Effector CD8-positive, alpha-beta T cell (primary cell): ENCODE results near the gene CADM2.
A peak's percentile ranks its signal among the peaks of the same experiment; 100 is the strongest.

Experiments
- DNase-seq: peaks from one replicate; lab custom pipeline; 2025; lab: John Stamatoyannopoulos, UW

CADM2 gene

DNA sequence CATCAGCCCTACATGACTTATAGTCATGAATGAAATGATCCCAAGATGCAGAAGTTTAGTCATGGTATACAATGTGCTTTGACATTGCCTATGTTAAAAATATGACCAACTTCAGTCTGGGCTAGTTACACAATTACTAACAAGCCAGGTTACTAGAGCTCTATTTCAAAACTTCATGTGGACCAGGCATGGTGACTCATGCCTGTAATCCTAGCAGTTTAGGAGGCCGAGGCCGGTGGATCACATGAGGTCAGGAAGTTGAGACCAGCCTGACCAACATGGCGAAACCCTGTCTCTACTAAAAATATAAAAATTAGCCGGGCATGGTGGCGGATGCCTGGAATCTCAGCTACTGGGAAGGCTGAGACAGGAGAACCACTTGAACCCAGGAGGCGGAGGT, 613.0 kb downstream of the CADM2 start:
- no peak for DNase-seq

DNA sequence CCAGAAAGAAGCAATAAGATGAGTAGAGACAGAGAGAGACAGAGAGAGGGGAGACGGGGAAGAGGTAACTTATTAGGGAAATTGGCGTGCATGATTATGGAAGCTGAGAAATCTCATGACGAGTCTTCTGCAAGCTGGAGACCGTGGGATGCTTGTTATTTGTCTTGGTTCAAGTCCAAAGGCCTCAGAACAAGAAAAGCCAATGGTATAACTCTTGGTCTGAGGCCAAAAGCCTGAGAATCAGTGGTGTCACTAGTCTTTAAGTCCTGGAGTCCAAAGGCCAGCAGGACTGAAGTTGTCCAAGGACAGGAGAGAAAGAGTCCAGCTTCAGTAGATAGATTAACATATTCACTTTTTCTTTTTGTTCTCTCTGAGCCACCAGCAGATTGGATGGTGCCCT, 613.6 kb downstream of the CADM2 start:
- no peak for DNase-seq

DNA sequence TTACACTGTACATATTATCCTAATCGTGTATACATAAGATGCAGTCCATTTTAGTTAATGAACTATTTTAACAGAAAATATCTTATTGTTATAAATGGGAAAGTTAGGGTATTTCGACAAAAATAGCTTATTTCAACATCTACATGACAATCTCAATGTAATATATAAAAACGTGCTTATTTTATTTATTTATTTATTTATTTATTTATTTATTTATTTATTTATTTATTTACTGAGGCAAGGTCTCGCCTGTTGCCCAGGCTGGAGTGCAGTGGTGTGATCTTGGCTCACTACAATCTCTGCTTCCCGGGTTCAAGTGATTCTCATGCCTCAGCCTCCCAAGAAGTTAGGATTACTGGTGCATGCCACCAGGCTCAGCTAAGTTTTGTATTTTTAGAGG, 614.2 kb downstream of the CADM2 start:
- DNase-seq, result no peak

DNA sequence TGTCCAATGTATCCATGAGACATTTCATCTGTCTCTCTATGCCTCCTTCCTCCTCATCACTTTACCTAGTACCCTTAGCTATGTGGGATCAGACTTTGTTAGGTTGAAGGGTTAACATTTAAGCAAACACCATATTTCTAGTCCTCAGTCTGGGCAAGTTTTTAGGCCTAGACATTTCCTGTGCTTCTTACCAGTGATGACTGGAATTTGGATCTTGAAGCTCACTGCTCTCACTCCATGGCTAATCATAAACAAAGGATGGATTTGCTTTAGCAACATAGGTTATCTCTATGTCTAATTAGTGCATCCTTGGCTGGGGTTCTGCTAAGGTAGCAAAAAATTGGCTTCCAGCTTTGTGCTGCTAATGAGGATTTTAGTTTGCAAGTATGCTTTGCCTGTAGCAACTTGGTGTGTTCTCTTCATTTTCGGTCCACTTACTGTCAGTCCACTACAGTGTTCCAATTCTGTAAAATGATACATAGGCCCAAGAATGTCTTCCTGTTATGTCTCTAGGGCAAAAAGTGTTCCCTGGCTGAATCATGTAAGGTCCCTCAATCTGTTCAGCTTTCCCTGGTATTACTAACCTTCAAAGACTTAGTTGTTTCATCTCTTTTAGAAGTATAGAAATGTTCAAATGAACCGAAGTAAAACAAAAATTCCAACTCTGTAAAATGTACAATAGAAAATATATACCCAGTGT, 615.4 kb downstream of the CADM2 start:
- no peak for DNase-seq

DNA sequence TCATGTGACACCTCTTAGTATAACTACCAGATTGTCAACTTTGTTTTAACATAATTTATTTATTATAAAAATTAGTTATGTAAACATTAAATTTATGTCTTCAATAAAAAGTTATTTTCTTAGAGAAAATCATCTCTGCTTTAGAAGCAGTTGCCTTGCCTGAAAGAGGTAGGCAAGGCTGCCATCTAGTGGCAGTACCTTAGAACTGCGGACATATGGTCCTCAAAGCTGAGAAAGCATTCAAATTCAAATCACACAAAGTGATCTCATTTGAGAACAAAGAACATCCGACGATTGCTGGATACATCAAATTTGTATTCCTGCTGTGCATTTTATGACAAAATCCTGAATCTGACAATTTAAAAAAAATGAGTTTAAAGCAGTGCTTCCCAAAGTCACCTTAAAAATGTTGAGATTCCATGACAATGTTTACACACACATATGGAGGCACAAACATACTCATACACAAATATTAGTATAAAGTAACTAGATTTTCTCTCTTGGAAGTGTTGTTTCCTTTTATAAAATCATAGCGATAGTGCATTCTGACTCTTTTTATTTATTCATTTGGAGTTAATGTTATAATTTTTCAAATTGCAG, 617.4 kb downstream of the CADM2 start:
- peak; percentile 2 for DNase-seq

DNA sequence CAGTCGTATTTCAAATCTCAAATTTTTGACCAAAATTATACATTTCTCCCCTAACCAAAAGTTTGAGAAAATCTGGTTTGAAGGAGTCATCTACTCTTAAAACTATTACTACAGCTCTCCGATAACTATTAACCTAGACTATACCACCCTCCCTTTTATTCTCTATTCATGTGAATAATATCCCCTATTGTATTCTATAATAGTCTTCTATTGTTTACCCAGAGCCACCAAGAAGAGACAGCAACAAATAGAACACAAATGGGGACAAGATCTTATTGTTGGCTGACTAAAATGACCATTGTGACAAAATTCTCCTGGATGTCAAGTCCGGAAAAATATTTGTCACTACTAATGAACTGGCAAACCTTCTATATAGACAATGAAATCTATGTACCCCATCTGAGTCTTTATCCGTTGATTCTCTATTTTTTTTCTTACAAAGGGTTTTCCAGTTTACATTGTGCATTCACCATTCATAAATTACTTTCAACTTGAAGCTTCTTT, 618.0 kb downstream of the CADM2 start:
- no peak for DNase-seq

DNA sequence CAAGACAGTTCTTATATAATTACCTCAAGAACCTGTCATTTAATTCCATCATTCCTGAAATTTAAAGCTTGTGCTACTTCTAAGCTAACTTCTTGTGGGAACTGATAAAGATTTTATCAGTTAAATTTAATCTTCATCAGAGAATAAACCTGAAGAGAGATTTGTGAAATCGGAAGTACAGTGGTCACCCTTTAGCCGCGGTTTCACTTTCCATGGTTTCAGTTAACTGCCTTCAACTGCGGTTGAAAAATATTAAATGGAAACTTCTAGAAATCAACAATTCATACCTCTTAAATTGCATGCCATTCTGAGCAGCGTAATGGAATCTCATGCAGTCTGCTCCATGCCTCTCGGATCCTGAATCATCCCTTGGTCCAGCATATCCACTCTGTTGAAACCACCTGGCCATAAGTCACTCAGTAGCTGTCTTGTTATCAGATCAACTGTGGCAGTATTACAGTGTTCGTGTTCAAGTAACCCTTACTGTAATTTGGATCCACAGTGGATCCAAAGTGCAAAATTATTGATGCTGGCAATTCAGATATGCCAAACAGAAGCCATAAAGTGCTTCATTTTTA, 626.1 kb downstream of the CADM2 start:
- DNase-seq, result no peak

DNA sequence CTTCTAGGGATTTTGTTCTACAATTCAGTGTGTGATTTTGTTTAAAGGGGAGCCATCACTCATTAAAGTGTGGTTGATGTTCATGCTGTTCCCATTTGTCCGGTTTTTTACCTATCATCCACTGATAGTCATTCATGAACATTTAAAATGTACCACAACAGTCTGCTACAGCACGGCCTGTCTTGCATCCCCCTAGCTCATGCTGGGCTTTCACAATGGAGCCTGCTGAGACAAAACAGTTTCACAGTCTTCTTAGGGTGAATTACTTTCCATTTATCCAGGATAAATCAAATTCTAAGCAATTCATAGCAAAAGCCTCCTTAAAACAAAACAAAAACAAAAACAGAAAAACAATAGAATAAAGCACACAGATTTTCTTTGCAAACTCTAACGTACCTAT, 627.2 kb downstream of the CADM2 start:
- no peak for DNase-seq

DNA sequence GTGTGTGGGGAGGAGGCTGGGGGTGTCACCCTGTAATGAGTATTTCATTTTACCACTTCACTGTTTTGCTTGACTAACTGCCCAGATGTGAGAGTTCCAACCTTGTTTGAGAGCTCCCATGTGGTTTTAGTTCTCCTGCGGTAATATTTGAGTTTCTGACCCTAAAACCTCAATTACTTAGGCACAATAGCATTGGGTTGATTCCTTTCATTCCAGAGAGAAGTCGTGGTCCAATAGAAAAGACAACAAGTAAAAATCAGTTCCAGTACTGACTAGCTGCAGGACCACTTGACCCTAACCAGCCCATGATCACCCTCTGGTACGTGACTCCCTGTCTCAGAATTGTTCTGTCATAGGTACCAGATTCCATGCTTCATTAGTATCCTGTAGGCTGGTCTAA, 630.4 kb downstream of the CADM2 start:
- DNase-seq, result no peak

DNA sequence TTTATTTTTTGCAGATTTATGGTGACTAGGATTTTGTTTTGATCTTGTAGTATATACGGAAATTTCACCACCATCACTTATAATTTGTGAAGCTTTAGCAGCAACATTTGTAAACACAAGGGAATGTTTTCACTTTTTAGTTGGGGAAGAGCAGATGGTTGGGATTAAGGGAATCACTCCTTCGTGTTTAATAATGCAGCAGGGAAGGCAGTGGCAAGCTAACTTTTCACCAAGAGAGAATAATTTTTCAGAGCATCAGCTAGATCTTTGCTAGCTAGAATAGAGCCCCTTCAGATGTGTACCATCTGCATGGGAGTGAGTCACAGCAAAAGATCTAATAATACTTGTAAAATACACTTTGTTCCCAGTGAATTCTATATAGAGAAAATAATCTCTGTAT, 632.7 kb downstream of the CADM2 start:
- no peak for DNase-seq

DNA sequence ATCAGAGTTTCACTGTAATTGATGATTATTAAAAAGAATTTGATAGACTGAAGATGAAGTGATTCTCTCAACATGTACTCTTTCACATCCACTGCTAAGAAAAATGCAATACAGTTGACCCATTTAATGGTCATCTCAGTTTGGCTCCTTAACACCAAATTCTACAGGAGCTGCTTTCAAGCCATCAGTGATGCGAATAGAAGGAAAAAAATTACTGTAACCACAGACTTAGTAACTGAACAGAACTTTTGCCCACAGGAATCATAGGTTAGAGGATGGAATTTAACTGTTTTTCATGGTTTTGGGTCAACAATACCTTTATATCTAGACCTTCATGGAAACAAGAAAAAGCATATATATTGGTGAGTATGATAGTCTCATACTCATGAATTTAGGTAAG, 633.5 kb downstream of the CADM2 start:
- no peak for DNase-seq

DNA sequence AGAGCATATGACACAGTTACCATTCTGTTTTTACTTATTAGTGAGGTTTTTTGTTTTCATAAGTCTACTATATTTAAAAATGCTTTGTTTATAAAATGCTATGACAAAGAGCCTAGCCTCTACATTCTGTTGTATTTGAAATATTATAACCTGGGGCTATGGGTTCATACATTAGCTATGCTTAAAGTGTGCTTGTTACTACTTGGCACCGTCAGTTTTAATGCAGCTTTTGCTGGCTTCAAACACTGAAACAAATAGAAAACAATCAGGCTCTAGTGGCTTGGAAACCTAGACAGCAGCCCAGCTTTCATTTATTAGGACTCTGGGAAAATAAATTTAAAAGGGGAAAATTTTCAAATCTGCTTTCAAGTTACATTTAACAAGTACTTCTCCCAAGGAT, 635.9 kb downstream of the CADM2 start:
- DNase-seq, result no peak

DNA sequence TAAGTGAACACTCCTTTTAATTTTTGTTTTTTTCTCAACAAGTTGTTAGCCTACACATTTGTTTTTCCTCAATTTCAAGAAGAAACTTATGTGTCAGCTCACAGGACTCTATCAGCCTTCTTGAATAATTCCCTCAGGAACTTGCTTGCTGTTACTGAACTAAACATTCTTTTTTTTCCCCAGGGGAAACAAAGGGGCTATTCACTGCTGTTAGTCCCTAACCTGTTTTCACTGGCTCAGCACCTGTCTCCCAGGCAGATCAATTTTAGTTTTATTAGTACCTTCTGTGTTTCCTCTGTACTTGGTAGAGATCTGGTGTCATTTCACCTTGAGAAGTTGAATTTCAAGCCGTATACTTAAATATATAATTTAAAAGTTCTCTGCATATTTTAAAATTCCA, 644.6 kb downstream of the CADM2 start:
- no peak for DNase-seq

DNA sequence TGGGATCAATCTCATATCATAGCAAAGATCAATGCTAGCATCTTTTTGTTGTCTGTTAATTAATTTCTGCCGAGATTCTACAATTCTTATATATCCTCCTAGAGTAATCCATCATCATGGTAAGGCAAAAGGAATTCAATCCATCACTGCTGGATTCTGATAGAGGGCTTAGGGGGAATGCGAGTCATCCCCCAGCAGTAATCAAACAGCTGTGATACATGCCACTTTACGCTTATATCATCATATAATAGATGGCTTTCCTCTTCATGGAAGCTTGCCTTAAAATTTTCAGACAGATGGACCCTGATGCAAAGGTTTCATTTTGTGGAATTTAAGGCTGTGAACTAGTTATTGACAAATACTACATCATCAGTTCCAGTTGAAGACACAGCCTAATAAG, 645.9 kb downstream of the CADM2 start:
- no peak for DNase-seq

DNA sequence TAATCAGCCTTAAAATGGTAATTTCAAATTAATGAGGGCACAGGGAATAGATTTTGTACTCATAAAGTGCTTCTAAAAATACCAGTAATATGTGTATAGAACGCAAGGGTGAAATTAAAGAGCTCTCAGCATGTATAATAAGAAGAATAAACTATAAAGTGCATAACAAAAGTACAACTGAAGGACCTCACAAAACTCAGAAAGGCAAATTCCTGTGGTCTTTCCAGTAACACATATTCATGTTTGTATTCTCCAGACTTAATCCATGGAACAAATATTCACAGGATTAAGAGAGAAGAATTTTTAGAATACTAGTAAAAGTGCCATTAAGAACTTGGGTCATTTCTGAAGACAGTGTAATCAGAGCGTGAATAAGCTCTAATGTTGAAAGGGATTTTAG, 646.3 kb downstream of the CADM2 start:
- DNase-seq, result no peak

DNA sequence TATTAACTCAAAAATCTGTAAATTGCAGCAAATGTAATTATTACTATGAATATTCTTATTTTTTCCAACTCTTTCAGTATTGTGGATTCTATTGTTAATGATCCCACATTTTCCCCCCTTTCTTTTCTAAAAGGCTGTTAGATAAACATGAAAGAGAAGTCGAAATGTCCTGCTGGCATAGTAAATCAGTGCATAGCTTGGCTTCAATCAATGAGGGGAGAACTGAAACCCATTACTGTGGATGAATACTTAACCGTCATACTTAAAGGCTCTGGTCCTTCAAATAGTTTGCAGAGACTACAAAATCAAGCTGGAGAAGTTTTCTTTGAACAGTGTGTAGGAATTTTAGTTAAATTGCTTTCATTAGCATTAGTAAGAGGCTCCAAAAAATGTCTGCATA, 667.9 kb downstream of the CADM2 start:
- no peak for DNase-seq

DNA sequence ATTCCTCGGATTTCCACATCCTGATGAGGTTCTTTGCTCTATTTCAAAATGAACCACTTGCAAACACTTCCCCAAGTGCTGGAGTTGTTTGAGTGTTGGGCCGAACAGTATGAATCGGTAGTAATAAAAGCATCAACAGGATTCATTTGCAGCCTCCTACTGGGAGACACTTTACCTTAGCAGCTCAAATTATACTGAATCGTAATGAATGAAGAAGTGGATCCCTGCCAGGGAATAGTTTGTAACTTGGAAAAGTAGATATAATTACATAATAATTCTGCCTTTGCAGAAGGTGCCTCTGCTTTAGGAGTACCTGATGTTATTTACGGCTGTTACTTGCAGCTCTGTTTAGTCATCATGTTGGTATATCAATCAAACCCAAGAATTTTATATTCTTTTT, 669.1 kb downstream of the CADM2 start:
- no peak for DNase-seq

DNA sequence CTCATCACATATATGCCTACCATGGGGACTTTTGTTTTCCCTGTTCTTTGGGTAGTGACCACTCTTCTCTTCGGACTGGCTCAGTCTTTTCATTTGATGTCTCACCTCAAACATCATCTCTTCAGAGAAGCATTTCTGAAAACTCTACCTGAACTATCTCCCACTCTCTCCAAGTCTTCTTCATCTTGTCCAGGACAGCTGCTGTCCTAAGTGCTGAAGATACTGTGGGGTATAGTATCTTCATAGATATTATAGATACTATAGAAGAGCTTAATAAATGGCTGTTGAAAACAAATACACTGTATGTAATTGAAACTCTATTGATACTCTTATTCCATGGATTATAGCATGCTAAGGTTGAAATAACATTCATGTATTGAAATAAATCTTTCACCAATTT, 672.3 kb downstream of the CADM2 start:
- no peak for DNase-seq

DNA sequence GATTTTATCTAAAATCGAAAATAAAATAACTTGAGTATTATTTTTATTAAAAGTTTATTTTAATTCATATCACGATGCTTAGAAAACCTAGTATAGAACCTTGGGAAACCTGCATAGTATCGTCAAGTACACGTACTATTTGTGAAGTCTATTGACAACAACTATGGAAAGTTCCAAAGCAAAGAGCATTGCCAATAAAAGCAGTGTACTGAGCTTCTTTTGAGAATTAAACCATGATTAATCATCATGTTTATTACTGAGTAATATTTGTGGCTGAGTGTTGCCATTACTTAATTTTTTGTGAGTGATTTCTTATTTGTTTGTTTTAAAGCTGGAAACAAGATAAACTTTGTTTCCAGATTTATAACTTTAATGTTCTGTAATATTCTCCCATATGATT, 674.1 kb downstream of the CADM2 start:
- no peak for DNase-seq

DNA sequence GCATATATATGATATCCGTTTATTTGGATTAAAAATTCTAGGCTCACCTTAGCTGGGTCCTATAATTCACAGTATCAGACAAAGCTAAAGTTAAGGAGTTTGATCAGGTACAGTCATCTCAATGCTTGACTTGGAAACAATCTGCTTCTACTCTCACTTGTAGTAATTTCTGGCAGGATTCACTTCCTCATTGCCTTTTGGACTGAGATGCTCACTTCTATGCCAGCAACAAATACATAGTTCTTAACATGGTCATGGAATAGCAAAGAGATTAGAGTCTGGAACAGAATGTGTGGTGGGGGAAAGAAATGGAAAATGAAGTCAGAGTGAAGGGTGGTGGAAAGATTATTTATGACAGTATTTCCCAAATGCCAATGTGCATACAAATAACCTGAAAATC, 693.6 kb downstream of the CADM2 start:
- DNase-seq, result no peak

DNA sequence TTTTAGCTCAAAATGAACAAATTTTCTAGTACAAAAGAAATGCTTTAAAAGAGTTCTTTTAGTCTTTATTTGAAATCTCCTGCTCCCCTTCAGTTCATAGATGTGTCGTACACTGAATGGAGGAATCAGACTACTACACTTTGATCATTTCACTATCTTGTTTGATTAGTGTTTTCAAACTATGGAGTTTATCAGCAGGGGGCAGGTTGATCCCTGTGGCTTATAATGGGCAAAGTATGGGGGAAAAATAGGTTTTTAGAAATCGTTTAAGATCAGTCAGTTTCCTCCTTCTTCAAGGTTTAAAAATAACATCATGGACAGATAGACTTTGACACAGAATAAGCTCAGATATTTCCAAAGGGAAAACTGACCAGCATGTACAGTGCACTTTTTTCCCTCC, 701.7 kb downstream of the CADM2 start:
- no peak for DNase-seq

DNA sequence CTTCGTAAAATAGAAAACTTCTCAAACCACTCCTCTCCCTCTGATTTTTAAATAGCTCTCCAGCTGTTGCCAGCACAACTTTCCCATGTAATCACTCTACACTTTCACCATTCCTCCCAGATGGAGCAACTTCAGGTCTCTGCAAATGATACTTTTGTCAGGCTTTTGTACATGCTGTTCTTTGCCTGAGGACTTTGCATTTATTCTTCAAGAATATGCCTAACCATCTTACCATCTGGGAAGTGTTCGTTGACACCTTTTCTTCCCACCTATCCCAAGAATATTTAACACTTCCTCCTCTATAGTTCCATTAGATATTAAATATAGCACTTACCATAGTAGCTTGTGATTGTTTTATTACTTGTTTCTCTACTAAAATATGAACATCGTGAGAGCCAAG, 703.7 kb downstream of the CADM2 start:
- DNase-seq, result no peak

DNA sequence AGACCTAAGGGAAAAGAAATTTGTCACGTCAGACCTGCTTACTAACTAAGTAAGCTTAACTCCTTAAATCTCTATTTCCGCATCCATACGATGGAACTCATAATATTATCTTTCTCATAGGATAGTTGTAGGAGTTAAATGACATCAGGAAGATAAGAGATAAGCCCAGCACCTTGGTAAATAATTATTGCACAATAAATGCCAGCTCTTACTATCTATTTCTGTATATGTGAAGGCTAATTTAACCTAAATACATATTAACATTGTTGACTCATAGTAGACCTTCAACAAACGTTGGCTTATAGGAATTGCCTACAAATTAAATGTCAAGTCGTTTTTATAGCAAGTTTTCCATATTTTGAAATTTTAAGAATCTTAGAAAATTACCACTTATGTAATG, 709.0 kb downstream of the CADM2 start:
- no peak for DNase-seq
